PFSK-1 (cell line): ENCODE data around the gene HSPB2.

Experiments used
- FOXP2 ChIP-seq: optimal IDR thresholded peaks from 2 replicates; pipeline ENCODE3; 2011; ENCODE audit warnings: borderline replicate concordance, control low read depth, inconsistent platforms; ENCODE audit not compliant: insufficient read depth; ENCODE audit errors: extremely low read length, extremely low read depth
- POLR2AphosphoS5 ChIP-seq: IDR thresholded peaks from 2 replicates; pipeline ENCODE4 v1.6.1; 2012; ENCODE audit warnings: low read depth, mild to moderate bottlenecking, control low read depth, low read length, moderate library complexity
- REST ChIP-seq, 2 experiments: IDR thresholded peaks; 2 replicates each; pipeline versions ENCODE4 v1.6.1 to v1.8.0; 2011 to 2012; ENCODE audit warnings: low read depth in 2 of 2, low read length in 2 of 2, control low read depth in 1 of 2, inconsistent platforms in 1 of 2, mild to moderate bottlenecking in 1 of 2, moderate library complexity in 1 of 2; ENCODE audit not compliant: insufficient read depth in 1 of 2
- SIN3A ChIP-seq: IDR thresholded peaks from 2 replicates; pipeline ENCODE4 v1.6.1; 2012; ENCODE audit warnings: mild to moderate bottlenecking, low read length, moderate library complexity, borderline replicate concordance; ENCODE audit not compliant: insufficient read depth
- TAF1 ChIP-seq: IDR thresholded peaks from 2 replicates; pipeline ENCODE4 v1.6.1; 2012; ENCODE audit warnings: low read length, control low read depth, borderline replicate concordance; ENCODE audit not compliant: insufficient read depth

- TF ChIP-seq POLR2AphosphoS5 (no peak), SIN3A (no peak), REST (IDR thresholded peaks at IDR 0.05; ENCODE audit: insufficient read depth in 1 of 2, low read depth in 2 of 2, low read length in 2 of 2) (no peak), TAF1 (no peak), FOXP2 (no peak)
Measured at GRCh38 chr11:111941963-111942362, 29.4 kb downstream of the HSPB2 start.
